PC-9 (cell line): Measurements from ENCODE around the gene CNTNAP1. TPM values are rescaled to one million over a fixed set of nuclear protein-coding genes. Genes with fewer than 3 reads are reported as not detected.

Experiments used
- BruUV-seq: library from RNA; stranded (reverse); fragments of 400-500 nt; replicated peaks from 2 replicates; lab custom pipeline; 2021; lab: Mats Ljungman, UMichigan
- CTCF ChIA-PET: fragments of 300-600 bp; sonication (Branson Sonifier 250); formaldehyde crosslinking; loops from one replicate; lab custom pipeline; 2022; ENCODE audit warnings: antibody characterized with exemption; lab: Charles Lee
- POLR2A ChIA-PET: fragments of 300-600 bp; sonication (Branson Sonifier 250); formaldehyde crosslinking; loops from one replicate; lab custom pipeline; 2022; ENCODE audit warnings: antibody characterized with exemption; ENCODE audit not compliant: unreplicated experiment; lab: Charles Lee
- DNase-seq, 2 experiments: peaks; one replicate each; pipeline versions ENCODE4 v3.0.0 to v3.0.0-alpha.2; 2015 to 2022; ENCODE audit warnings: mixed read lengths in 1 of 2
- H2AFZ ChIP-seq: fragments of 200-600 bp; sonication (generic); 2 replicates; pipeline ENCODE4 v1.8.1; 2017; ENCODE audit warnings: antibody characterized with exemption
- H3F3A ChIP-seq: fragments of 200-600 bp; sonication (generic); 2 replicates; pipeline ENCODE4 v1.8.1; 2017; ENCODE audit warnings: antibody characterized with exemption, mild to moderate bottlenecking, low read depth; ENCODE audit not compliant: insufficient read depth
- H3K27ac ChIP-seq: fragments of 200-600 bp; sonication (generic); 2 replicates; pipeline ENCODE4 v1.6.1; 2016; ENCODE audit warnings: mixed run types
- H3K27me3 ChIP-seq: fragments of 200-600 bp; sonication (generic); 2 replicates; pipeline ENCODE4 v1.6.1; 2016; ENCODE audit warnings: low read depth, mixed run types; ENCODE audit not compliant: insufficient read depth
- H3K36me3 ChIP-seq: fragments of 200-600 bp; sonication (generic); 2 replicates; pipeline ENCODE4 v1.6.1; 2016; ENCODE audit warnings: low read depth, mixed run types
- H3K4me1 ChIP-seq: fragments of 200-600 bp; sonication (generic); replicated peaks from 2 replicates; pipeline ENCODE4 v1.6.1; 2016; ENCODE audit warnings: mixed run types; ENCODE audit not compliant: insufficient read depth
- H3K4me2 ChIP-seq: fragments of 200-600 bp; sonication (generic); 2 replicates; pipeline ENCODE4 v1.6.1; 2017; ENCODE audit warnings: mixed run types
- H3K4me3 ChIP-seq: fragments of 200-600 bp; sonication (generic); 2 replicates; pipeline ENCODE4 v1.6.1; 2016; ENCODE audit warnings: mixed run types
- H3K79me2 ChIP-seq: fragments of 200-600 bp; sonication (generic); 2 replicates; pipeline ENCODE4 v1.6.1; 2017; ENCODE audit warnings: low read depth, mixed run types
- H3K9me2 ChIP-seq: fragments of 200-600 bp; sonication (generic); 2 replicates; pipeline ENCODE4 v1.8.1; 2017; ENCODE audit warnings: mild to moderate bottlenecking; ENCODE audit not compliant: insufficient read depth
- H3K9me3 ChIP-seq: fragments of 200-600 bp; sonication (generic); 2 replicates; pipeline ENCODE4 v1.8.1; 2016; ENCODE audit warnings: low read depth; ENCODE audit not compliant: insufficient read depth
- H4K20me1 ChIP-seq: fragments of 200-600 bp; sonication (generic); 2 replicates; pipeline ENCODE4 v1.8.1; 2017; ENCODE audit not compliant: insufficient read depth
- CTCF ChIP-seq: fragments of 200-600 bp; sonication (generic); conservative IDR thresholded peaks from 2 replicates; pipeline ENCODE4 v1.6.1; 2017; ENCODE audit warnings: mixed run types, antibody characterized with exemption, mild to moderate bottlenecking, moderate library complexity
- EZH2 ChIP-seq: fragments of 200-600 bp; sonication (generic); IDR thresholded peaks from 2 replicates; pipeline ENCODE4 v1.8.0; 2017; ENCODE audit warnings: antibody characterized with exemption, low read depth
- intact Hi-C: fragments of 100-400 bp; cut with micrococcal nuclease; formaldehyde crosslinking; loops from one replicate; pipeline ENCODE4 v1.10.0; 2022; ENCODE audit not compliant: unreplicated experiment
- total RNA-seq: library from RNA; stranded (reverse); gene quantifications from 2 replicates; pipeline ENCODE4 v1.2.3, GENCODE V29; 2021

Gene CNTNAP1
- total RNA-seq, 1 experiment from 2014 or later, result 1.8 TPM

GRCh38 chr17:42673885-42674754, 8.2 kb upstream of the CNTNAP1 start:
- Histone ChIP-seq H3K27me3 (no peaks in the 10 kb centered on the region), H4K20me1 (no peaks in the 10 kb centered on the region), H3K36me3 (no peaks in the 10 kb centered on the region), H3K4me1 (peaks cover 35% of the 10 kb centered on the region), H3K9me2 (no peaks in the 10 kb centered on the region), H3K9me3 (no peaks in the 10 kb centered on the region), H3K4me2 (peak overlapping the region; percentile 93), H2AFZ (no peak overlapping the region), H3K79me2 (peaks cover 32% of the 10 kb centered on the region), H3F3A (peaks cover 21% of the 10 kb centered on the region), H3K27ac (no peak overlapping the region), H3K4me3 (peak overlapping the region; percentile 95; the same call in 1 of the 2 replicates)
- ChIA-PET POLR2A (interaction anchor here (0.5 kb wide), 1 partner anchor 11 kb away, joined by 5 read pairs; no protein-coding TSS in a partner anchor), CTCF (no interaction called here)
- DNase-seq, result no peak
- intact Hi-C loops, result no loop called here
- TF ChIP-seq EZH2 (no peak), CTCF (0 out of 2 replicates have a peak, but pooled peaks have one; percentile 35)
- no TSS peak for BruUV-seq

GRCh38 chr17:42674755-42675347, 7.5 kb upstream of the CNTNAP1 start:
- Histone ChIP-seq H3K4me3 (peak overlapping the region; percentile 95; the same call in 1 of the 2 replicates), H3K4me2 (peak overlapping the region; percentile 93), H3K9me2 (no peaks in the 10 kb centered on the region), H3F3A (peaks cover 20% of the 10 kb centered on the region), H3K27ac (no peak overlapping the region), H4K20me1 (no peaks in the 10 kb centered on the region), H3K36me3 (no peaks in the 10 kb centered on the region), H3K79me2 (peaks cover 32% of the 10 kb centered on the region), H3K27me3 (no peaks in the 10 kb centered on the region), H2AFZ (no peak overlapping the region), H3K4me1 (peaks cover 38% of the 10 kb centered on the region), H3K9me3 (no peaks in the 10 kb centered on the region)
- no peak for DNase-seq
- no TSS peak for BruUV-seq
- TF ChIP-seq EZH2, result no peak
- TF ChIP-seq CTCF, result no peak
- intact Hi-C loops, result loop anchor here (5.0 kb wide), 2 partner anchors 253 to 348 kb away; partner anchors contain the start of gene CAVIN1
- CTCF ChIA-PET, result interaction anchor here (2.4 kb wide), 1 partner anchor 56 kb away, joined by 5 read pairs; no protein-coding TSS in a partner anchor
- POLR2A ChIA-PET, result interaction anchor here (0.5 kb wide), 1 partner anchor 11 kb away, joined by 5 read pairs; no protein-coding TSS in a partner anchor

- intact Hi-C loops, result loop anchor here (5.0 kb wide), 2 partner anchors 253 to 348 kb away; partner anchors contain the start of gene CAVIN1
- no peaks in the 10 kb centered on the region for H3K27me3 ChIP-seq
- peaks cover 32% of the 10 kb centered on the region for H3K79me2 ChIP-seq
- no peaks in the 10 kb centered on the region for H3K9me3 ChIP-seq
- no peak for DNase-seq
- H3K27ac ChIP-seq, result no peak overlapping the region
- H3K4me2 ChIP-seq, result peak overlapping the region; percentile 93
- ChIA-PET POLR2A (no interaction called here), CTCF (interaction anchor here (2.4 kb wide), 1 partner anchor 57 kb away, joined by 5 read pairs; no protein-coding TSS in a partner anchor)
- TF ChIP-seq EZH2 (no peak), CTCF (no peak)
- BruUV-seq, result no TSS peak
- H3K36me3 ChIP-seq, result no peaks in the 10 kb centered on the region
- H3K9me2 ChIP-seq, result no peaks in the 10 kb centered on the region
- peaks cover 43% of the 10 kb centered on the region for H3K4me1 ChIP-seq
- peaks cover 25% of the 10 kb centered on the region for H3F3A ChIP-seq
- peak overlapping the region; percentile 95 for H3K4me3 ChIP-seq
- H2AFZ ChIP-seq, result no peak overlapping the region
- no peaks in the 10 kb centered on the region for H4K20me1 ChIP-seq
Measured at GRCh38 chr17:42675348-42675964, 6.9 kb upstream of the CNTNAP1 start.
